ENCODE results near the gene NTRK3.

Gene NTRK3

DNA sequence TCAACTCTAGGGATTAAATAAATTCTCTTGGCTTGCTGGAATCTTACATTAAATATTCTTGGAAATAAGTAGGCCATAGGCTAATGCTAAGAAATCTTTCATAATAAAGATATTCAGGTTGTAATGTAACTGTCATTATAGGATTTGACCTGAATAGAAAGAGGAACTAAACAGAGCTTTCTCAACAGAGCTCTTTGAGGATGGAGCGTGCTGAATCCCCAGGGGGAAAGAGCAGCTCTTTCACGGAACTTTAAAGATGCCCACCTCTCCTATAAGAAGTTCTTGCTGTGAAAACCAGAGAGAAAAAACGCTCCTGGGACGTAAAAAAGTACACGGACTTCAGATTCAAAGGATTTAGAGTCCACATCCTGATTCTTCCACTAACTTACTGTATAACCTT lies 77.9 kb downstream of the NTRK3 start:
- no peaks in the 10 kb centered on the region for H4K20me1 ChIP-seq (ENCODE audit: insufficient read depth, low read length)
- DNase-seq (no peak), ATAC-seq (ENCODE audit: insufficient read depth, low read depth) (no peak)
- no peaks in the 10 kb centered on the region for H3K27me3 ChIP-seq (ENCODE audit: insufficient read depth, low read length, poor library complexity)
- no peak overlapping the region for H3K4me3 ChIP-seq (ENCODE audit: low read depth in 1 of 2, low read length in 2 of 2)
- no peaks in the 10 kb centered on the region for H3K4me1 ChIP-seq (ENCODE audit: insufficient read depth, low read length)
- no peak overlapping the region for H3K9ac ChIP-seq (ENCODE audit: low read depth, low read length)
- no peak overlapping the region for H2AFZ ChIP-seq (ENCODE audit: low read depth, low read length)
- TF ChIP-seq EZH2 (IDR thresholded peaks at IDR 0.05; ENCODE audit: borderline replicate concordance, low read depth, low read length, severe bottlenecking), result no peak
- TF ChIP-seq, protein P1, sequence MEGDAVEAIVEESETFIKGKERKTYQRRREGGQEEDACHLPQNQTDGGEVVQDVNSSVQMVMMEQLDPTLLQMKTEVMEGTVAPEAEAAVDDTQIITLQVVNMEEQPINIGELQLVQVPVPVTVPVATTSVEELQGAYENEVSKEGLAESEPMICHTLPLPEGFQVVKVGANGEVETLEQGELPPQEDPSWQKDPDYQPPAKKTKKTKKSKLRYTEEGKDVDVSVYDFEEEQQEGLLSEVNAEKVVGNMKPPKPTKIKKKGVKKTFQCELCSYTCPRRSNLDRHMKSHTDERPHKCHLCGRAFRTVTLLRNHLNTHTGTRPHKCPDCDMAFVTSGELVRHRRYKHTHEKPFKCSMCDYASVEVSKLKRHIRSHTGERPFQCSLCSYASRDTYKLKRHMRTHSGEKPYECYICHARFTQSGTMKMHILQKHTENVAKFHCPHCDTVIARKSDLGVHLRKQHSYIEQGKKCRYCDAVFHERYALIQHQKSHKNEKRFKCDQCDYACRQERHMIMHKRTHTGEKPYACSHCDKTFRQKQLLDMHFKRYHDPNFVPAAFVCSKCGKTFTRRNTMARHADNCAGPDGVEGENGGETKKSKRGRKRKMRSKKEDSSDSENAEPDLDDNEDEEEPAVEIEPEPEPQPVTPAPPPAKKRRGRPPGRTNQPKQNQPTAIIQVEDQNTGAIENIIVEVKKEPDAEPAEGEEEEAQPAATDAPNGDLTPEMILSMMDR (IDR thresholded peaks at IDR 0.05; ENCODE audit: borderline replicate concordance, extremely low read depth, low read length, poor library complexity, severe bottlenecking), result no peak
- H3K36me3 ChIP-seq (ENCODE audit: insufficient read depth, low read length), result no peaks in the 10 kb centered on the region
- no peaks in the 10 kb centered on the region for H3K79me2 ChIP-seq (ENCODE audit: insufficient read depth, low read length)
- H3K27ac ChIP-seq (ENCODE audit: low read length), result no peak overlapping the region
- no peaks in the 10 kb centered on the region for H3K9me3 ChIP-seq (ENCODE audit: insufficient read depth, low read length, severe bottlenecking)
- no peak overlapping the region for H3K4me2 ChIP-seq (ENCODE audit: insufficient read depth, low read length)

DNA sequence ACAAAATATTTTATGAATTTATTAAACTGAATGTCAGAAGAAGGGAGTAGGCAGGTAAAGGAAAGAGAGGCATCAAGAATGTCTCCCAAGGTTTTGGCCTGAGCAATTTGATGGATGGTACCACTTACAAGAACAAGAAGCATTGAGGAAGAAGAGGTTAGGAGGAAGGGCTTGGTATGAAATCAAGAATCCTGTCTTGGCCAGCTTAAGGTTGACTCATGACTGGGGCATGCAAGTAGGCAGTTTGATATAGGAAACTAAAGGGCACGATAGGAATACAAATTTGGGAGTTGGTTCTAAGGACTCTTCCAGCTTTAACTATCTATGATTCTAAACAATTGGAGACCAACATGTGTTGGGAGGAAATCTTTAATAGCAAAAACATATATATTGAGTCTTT lies 79.1 kb downstream of the NTRK3 start:
- Histone ChIP-seq H3K79me2 (ENCODE audit: insufficient read depth, low read length) (no peaks in the 10 kb centered on the region), H3K27ac (ENCODE audit: low read length) (no peak overlapping the region), H3K9ac (ENCODE audit: low read depth, low read length) (no peak overlapping the region), H3K4me1 (ENCODE audit: insufficient read depth, low read length) (no peaks in the 10 kb centered on the region), H3K4me3 (ENCODE audit: low read depth in 1 of 2, low read length in 2 of 2) (no peak overlapping the region), H3K36me3 (ENCODE audit: insufficient read depth, low read length) (no peaks in the 10 kb centered on the region), H3K27me3 (ENCODE audit: insufficient read depth, low read length, poor library complexity) (no peaks in the 10 kb centered on the region), H2AFZ (ENCODE audit: low read depth, low read length) (no peak overlapping the region), H3K4me2 (ENCODE audit: insufficient read depth, low read length) (no peak overlapping the region), H4K20me1 (ENCODE audit: insufficient read depth, low read length) (no peaks in the 10 kb centered on the region), H3K9me3 (ENCODE audit: insufficient read depth, low read length, severe bottlenecking) (no peaks in the 10 kb centered on the region)
- no peak for ATAC-seq (ENCODE audit: insufficient read depth, low read depth)
- DNase-seq, result no peak
- TF ChIP-seq EZH2 (IDR thresholded peaks at IDR 0.05; ENCODE audit: borderline replicate concordance, low read depth, low read length, severe bottlenecking), result no peak
- TF ChIP-seq, protein P1 (IDR thresholded peaks at IDR 0.05; ENCODE audit: borderline replicate concordance, extremely low read depth, low read length, poor library complexity, severe bottlenecking), result no peak

DNA sequence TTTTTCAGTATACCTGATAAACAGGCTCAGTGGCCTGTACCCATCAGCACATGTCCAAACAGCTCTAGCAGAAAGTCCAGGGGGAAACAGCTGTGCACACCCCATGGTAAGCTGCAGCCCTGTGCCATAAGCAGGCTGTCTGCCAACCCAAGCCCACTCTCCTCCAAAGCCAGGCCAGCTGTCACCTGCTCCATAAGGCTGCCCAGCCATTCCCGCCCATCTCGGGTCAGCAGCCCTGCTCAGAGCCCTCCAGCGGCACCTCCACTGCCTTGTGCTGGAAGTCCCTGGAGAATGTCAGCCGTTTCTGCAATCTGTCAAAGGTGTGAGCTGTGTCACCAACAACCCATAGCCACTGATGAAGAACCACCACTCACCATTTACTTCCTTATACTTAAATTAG lies 82.0 kb downstream of the NTRK3 start:
- ATAC-seq (ENCODE audit: insufficient read depth, low read depth) (no peak), DNase-seq (no peak)
- no peak for TF ChIP-seq EZH2 (IDR thresholded peaks at IDR 0.05; ENCODE audit: borderline replicate concordance, low read depth, low read length, severe bottlenecking)
- TF ChIP-seq, protein P1 (IDR thresholded peaks at IDR 0.05; ENCODE audit: borderline replicate concordance, extremely low read depth, low read length, poor library complexity, severe bottlenecking), result no peak
- Histone ChIP-seq H3K9ac (ENCODE audit: low read depth, low read length) (no peak overlapping the region), H3K4me1 (ENCODE audit: insufficient read depth, low read length) (no peaks in the 10 kb centered on the region), H3K27me3 (ENCODE audit: insufficient read depth, low read length, poor library complexity) (no peaks in the 10 kb centered on the region), H3K4me2 (ENCODE audit: insufficient read depth, low read length) (no peak overlapping the region), H3K27ac (ENCODE audit: low read length) (no peak overlapping the region), H3K36me3 (ENCODE audit: insufficient read depth, low read length) (no peaks in the 10 kb centered on the region), H4K20me1 (ENCODE audit: insufficient read depth, low read length) (no peaks in the 10 kb centered on the region), H3K9me3 (ENCODE audit: insufficient read depth, low read length, severe bottlenecking) (no peaks in the 10 kb centered on the region), H3K79me2 (ENCODE audit: insufficient read depth, low read length) (no peaks in the 10 kb centered on the region), H3K4me3 (ENCODE audit: low read depth in 1 of 2, low read length in 2 of 2) (no peak overlapping the region), H2AFZ (ENCODE audit: low read depth, low read length) (no peak overlapping the region)
